GM19395 (cell line): ENCODE data around the gene CTSF.
A peak's percentile ranks its signal among the peaks of the same experiment; 100 is the strongest.
"Not testable (repeated sequence)": the region's sequence is repeated elsewhere in the genome, so short reads cannot be mapped to it uniquely, and the experiment has no call there.

Source experiments
- ATAC-seq: cut with Tn5 transposase; IDR thresholded peaks from one replicate; pipeline ENCODE4 v1.9.1; 2021; ENCODE audit warnings: mild to moderate bottlenecking, moderate library complexity; ENCODE audit not compliant: unreplicated experiment

CTSF gene

DNA sequence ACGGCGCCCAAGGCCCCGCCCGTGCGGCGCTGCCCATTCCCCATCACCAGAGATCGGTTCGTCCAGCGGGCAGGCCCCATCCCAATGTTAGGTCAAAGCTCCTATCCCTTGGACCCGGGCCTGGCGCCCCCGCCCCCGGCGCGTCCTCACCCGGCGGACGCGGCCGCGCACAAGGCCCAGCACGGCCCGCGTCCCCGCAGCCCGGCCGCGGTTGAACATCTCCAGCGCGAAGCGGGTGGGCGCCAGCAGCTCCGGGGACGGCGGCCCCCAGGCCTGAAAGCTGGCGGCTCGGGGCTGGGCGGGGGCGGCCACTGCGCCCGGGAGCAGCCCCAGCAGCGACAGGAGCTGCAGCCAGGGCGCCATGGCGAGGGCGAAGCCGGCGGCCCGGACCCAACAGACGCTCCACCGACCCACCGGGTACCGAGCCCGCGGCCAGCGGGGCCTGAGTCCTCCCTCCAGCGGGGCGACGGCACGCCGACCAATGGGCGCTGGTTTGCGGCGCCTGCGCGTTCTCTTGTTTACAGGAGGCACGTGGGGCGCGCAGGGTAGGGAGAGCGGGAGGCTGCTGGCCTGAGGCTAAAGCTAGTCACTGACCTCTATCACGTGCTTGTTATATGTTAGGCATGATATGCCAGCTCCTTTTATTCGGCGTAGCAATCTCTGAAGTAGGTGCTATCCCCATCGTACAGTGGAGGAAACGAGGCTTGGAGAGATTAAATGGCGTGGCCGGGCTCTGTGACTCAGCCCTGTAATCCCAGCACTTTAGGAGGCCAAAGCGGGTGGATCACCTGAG lies at the start of gene CTSF:
Gene CTSF (minus strand): TSS at position 483 of the 793 bp plus-strand sequence. CDS start 120 bp downstream, at position 363.
- ATAC-seq = no peak

GRCh38 chr11:66617155-66617834 lies 48.9 kb upstream of the CTSF start:
- peak; percentile 13 for ATAC-seq

DNA sequence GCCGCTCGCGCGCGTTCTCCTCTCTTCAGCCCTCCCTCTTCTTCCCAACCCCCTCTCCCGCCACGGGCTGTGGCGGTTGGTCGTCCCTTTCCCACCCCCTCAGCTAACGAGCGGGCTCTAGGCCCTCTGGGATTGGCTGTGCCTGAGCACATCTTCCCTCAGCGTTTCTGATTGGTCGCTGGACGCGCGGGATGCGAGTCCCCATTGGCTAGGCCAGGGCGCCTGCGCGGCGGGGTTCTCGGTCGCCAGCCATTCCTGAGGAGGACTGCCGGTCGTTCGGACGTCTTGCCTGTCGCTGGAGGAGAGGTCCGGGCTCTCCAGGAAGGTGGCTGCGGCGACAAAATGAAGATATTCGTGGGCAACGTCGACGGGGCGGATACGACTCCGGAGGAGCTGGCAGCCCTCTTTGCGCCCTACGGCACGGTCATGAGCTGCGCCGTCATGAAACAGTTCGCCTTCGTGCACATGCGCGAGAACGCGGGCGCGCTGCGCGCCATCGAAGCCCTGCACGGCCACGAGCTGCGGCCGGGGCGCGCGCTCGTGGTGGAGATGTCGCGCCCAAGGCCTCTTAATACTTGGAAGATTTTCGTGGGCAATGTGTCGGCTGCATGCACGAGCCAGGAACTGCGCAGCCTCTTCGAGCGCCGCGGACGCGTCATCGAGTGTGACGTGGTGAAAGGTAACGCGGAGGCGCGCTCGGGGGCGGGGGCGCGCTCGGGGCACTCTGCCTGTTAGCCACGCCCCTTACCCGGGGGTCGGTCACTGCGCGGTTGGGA lies 48.2 kb upstream of the CTSF start, which contains the start of gene RBM14:
Gene RBM14 (plus strand): TSS at position 252 of the 776 bp plus-strand sequence. CDS start 91 bp downstream, at position 343.
- peak; percentile 88 for ATAC-seq

DNA sequence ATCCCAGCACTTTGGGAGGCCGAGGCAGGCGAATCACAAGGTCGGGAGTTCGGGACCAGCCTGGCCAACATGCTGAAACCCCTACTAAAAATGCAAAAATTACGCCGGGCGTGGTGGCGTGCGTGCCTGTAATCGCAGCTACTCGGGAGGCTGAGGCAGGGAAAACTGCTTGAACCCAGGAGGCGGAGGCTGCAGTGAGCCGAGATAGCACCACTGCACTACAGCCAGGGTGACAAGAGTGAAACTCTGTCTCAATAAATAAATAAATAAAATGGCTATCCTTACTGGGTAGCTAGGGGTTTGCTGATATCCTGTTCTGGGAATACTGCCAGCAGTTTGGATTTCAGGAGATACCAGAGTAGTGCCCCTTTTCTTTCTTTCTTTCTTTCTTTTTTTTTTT lies 45.7 kb upstream of the CTSF start:
- no peak for ATAC-seq

GRCh38 chr11:66612458-66612857 lies 44.1 kb upstream of the CTSF start:
- ATAC-seq = no peak

- ATAC-seq = no peak
Observed at GRCh38 chr11:66609721-66610617, 41.6 kb upstream of the CTSF start.

GRCh38 chr11:66607126-66607834 lies 38.9 kb upstream of the CTSF start:
- no peak for ATAC-seq

DNA sequence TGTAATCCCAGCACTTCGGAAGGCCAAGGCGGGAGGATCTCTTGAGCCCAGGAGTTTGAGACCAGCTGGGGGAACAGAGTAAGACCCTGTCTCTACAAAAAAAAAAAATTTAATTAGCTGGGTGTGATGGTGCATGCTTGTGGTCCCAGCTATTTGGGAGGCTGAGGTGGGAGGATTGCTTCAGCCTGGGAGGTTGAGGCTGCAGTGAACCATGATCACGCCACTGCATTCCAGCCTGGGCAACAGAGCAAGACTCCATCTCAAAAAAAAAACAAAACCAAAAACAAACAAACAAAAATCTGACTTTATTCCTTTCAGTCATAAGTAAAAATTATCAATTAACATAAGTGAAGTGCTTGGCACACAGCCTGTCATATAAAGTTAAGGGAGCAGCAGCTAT lies 38.2 kb upstream of the CTSF start:
- not testable (repeated sequence) for ATAC-seq

DNA sequence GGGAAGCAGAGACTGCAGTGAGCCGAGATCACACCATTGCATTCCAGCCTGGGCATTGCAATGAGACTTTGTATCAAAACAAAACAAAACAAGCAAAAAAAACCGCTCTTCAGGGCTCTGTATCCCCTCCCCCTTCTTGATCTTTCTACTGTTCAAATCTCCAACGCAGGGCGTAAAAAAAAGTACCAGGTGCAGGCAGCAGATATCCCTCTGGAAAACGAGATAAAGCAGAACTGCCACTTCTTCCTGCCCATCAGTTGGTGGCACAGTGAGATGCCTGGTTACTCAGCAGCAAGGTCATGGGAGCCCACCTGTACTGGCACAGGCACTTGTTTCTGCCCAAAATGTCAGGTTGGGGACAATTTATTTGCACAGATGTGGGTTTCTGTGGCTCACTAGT lies 35.7 kb upstream of the CTSF start:
- ATAC-seq = no peak

- no peak for ATAC-seq
Observed at GRCh38 chr11:66603072-66603471, 34.7 kb upstream of the CTSF start.

GRCh38 chr11:66600631-66601233 lies 32.3 kb upstream of the CTSF start:
- no peak for ATAC-seq

DNA sequence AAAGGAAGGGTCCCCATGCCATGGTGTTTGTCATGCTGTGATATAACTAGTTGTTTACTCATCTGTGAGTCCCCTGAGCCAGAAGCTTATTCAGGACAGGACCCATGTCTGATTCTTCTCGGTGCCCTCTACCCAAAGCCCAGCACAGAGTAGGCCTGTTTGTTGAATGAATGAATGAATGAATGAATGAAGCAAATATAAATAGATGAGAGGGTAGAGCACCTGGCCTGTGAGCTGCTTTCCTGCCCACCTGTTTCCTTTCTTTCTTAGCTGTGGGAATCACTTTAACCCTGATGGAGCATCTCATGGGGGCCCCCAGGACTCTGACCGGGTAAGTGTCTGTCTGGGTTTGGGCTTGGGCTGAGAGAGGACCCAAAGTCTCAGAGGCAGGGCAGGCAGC lies 31.8 kb upstream of the CTSF start:
- ATAC-seq = no peak

DNA sequence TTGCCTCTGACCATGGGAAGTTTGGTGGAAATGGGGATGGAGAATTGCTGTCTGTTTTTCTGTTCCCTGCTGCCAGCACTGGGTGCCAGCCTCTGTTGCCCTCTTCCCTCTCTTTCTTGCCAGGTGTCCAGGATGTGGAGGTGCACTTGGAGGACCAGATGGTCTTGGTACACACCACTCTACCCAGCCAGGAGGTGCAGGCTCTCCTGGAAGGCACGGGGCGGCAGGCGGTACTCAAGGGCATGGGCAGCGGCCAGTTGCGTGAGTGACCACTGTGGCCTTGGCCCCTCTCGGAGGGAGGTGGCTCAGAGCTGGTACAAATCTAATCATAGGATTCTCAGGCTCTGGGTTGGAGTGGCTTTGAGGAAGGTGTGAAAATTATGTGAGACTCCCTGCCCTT lies 30.6 kb upstream of the CTSF start:
- no peak for ATAC-seq

DNA sequence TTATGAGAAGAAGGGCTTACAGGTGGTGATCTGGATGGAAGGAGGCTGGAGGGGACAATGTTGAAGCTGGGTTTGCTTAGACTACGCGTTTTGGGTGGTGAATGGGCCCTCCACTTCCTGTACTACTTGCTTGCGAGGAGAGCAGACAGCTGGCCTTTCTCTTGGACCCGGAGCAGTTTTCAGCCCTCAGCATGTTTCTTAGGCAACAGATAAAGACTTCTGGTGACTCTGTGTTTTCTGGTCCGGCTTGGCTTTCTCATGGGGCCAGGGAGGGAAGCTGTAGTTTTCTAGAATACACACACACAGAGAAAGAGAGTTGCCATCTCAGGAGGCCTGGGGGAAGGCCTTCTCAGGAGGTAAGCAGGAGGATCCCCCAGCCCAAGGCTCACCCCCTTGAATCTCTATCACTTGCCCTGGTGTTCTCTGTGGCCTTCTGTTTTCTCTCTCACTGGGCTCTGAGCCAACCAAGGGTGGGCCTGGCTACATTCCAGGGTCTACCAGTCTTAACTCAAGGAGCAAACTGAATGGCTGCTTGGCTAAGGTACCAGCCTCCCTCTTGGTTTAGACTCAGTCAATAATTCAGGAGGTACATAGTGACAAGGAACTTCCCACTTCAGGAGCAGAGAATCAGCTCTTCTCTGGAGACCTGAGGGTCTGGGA lies 27.0 kb upstream of the CTSF start:
- ATAC-seq = no peak

DNA sequence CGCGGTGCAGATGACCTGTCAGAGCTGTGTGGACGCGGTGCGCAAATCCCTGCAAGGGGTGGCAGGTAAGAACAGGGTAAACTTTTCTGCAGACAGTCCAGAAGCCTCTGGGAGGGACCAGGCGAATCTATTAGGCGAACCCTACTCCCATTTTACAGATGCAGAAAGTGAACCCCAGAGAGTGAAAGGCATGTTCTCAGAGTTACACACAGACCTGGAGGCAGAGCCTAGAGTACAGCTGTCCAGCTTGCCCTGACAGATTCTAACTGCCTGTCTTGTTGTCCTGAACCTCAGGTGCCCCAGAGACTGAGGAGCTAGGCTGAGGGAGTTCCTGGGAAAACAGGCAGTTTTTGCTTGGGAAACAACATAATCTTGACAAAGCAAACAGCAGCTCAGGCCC lies 25.2 kb upstream of the CTSF start:
- ATAC-seq = no peak

DNA sequence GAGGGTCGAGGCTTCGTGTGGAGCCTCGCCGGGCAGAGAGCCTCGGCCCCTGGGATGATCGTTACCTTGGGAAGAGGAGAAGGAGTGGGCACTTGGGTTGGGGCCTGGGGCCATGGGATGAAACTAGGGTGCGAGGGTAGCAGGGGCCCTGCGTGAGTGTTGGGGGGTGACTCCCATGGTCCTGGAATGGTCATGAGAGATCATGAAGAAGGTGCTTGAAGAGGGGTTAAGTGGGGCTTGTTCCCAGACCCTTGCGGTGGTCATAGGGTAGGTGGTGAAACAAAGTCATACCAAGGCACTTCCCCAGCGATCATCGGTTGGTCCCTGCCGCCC lies 24.9 kb upstream of the CTSF start:
- peak; percentile 21 for ATAC-seq

- peak; percentile 92 for ATAC-seq
Observed at GRCh38 chr11:66592457-66593302, 24.3 kb upstream of the CTSF start, which contains the start of the genes CCDC87 and CCS. Gene CCDC87, minus strand, starts transcription at chr11:66593063. Its CDS starts 48 bp downstream, at chr11:66593015. Gene CCS, plus strand, starts transcription at chr11:66593185. Its CDS starts 77 bp downstream, at chr11:66593262.

GRCh38 chr11:66591175-66591574 lies 22.8 kb upstream of the CTSF start:
- ATAC-seq = no peak
